ENCODE data around the gene FAM3B. TPM values are rescaled to one million over a fixed set of nuclear protein-coding genes. Genes with fewer than 3 reads are reported as not detected.

FAM3B gene
- total RNA-seq, 4 donors from 2014 or later = 2.4 to 5.7 TPM; not detected in 2

DNA sequence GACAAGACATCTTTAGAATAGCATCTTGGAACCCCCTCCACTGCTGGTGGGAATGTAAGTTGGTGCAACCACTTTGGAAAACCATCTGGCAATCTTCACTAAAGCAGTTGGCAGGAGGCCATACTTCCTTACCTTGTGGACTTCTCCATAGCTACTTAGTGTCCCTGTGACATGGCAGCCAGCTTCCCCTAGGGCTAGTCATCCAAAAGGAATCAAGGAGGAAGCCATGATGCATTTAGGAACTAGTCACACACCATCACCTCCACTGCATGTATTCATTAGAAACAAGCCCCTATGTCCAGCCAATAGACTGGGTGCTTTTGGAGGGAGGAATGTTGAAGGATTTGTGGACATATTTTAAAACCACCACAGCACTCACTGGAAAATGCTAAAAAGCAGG lies 65.1 kb downstream of the FAM3B start:
- TF ChIP-seq POLR2AphosphoS5 (IDR thresholded peaks at IDR 0.05) = no peak
- no peak for TF ChIP-seq POLR2A (IDR thresholded peaks at IDR 0.05)
- TF ChIP-seq, protein P1, sequence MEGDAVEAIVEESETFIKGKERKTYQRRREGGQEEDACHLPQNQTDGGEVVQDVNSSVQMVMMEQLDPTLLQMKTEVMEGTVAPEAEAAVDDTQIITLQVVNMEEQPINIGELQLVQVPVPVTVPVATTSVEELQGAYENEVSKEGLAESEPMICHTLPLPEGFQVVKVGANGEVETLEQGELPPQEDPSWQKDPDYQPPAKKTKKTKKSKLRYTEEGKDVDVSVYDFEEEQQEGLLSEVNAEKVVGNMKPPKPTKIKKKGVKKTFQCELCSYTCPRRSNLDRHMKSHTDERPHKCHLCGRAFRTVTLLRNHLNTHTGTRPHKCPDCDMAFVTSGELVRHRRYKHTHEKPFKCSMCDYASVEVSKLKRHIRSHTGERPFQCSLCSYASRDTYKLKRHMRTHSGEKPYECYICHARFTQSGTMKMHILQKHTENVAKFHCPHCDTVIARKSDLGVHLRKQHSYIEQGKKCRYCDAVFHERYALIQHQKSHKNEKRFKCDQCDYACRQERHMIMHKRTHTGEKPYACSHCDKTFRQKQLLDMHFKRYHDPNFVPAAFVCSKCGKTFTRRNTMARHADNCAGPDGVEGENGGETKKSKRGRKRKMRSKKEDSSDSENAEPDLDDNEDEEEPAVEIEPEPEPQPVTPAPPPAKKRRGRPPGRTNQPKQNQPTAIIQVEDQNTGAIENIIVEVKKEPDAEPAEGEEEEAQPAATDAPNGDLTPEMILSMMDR (IDR thresholded peaks at IDR 0.05) = no peak
- TF ChIP-seq EP300 (IDR thresholded peaks at IDR 0.05; ENCODE audit: low read depth) = no peak
- no peaks in the 10 kb centered on the region for H3K4me1 ChIP-seq
- H3K27me3 ChIP-seq = no peaks in the 10 kb centered on the region
- no peak overlapping the region for H3K4me3 ChIP-seq
- H3K9me3 ChIP-seq = no peaks in the 10 kb centered on the region
- intact Hi-C loops (cut with DNase I; ENCODE audit: low total_unique reads) (no loop called here), in situ Hi-C loops (cut with MboI; ENCODE audit: low pct_ligation_motif_present in 1 of 4, low pct_unique_long_range_greater_than_20kb in 1 of 4, low sequenced_read_pairs in 3 of 4) (no loop called here)
- no peaks in the 10 kb centered on the region for H3K36me3 ChIP-seq
- DNase-seq = no peak
- no peak overlapping the region for H3K27ac ChIP-seq

DNA sequence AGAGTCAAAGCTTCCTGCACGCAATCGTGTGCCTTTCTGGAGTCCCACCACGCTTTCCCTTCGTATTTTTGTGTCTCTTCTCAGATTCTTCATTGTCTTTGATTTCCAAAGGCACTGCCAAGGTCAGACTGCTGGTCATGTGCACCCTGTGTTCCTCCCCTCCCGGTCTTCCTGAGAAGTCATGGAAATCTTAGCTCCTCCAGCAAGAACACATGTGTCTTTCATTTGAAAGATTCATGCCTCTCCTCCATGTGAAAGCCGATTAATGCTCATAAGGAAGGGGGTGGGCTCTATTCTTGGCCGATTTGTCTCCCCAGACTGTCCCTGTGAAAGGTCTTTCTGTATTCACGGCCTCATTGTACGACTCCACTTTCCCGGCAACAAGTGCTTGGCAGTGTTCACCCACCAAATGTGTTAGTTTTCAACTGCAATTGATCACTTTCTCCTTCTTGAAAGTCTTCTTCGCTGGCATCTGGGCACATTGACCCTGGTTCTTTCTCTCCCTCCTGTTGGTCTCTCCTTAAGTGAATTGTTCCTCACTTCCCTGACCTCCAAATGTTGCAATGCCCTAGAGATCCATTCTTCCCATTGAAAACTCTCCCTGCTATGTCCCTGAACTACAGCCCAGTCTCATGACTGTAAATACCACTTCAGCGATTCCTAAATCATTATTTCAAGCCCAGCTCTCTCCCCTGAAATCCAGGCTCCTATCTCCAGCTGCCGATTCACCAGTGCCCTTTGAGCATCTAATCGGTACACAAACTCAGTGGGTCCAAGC lies 70.6 kb downstream of the FAM3B start:
- in situ Hi-C loops (cut with MboI; ENCODE audit: low pct_ligation_motif_present in 1 of 4, low pct_unique_long_range_greater_than_20kb in 1 of 4, low sequenced_read_pairs in 3 of 4) (no loop called here), intact Hi-C loops (cut with DNase I; ENCODE audit: low total_unique reads) (no loop called here)
- no peaks in the 10 kb centered on the region for H3K9me3 ChIP-seq
- H3K4me3 ChIP-seq = no peak overlapping the region
- DNase-seq = no peak
- H3K27ac ChIP-seq = peak overlapping the region in 1 of 4 donors; percentile 5
- TF ChIP-seq POLR2AphosphoS5 (IDR thresholded peaks at IDR 0.05) = no peak
- TF ChIP-seq, protein P1 (IDR thresholded peaks at IDR 0.05) = no peak
- no peak for TF ChIP-seq POLR2A (IDR thresholded peaks at IDR 0.05)
- no peak for TF ChIP-seq EP300 (IDR thresholded peaks at IDR 0.05; ENCODE audit: low read depth)
- WGBS, 2 donors (ENCODE audit: low coverage in 1 of 2) = 93 to 97% methylated on average over 10 to 14 of the region's 14 CpGs
- no peaks in the 10 kb centered on the region for H3K27me3 ChIP-seq
- no peaks in the 10 kb centered on the region for H3K36me3 ChIP-seq
- no peaks in the 10 kb centered on the region for H3K4me1 ChIP-seq

DNA sequence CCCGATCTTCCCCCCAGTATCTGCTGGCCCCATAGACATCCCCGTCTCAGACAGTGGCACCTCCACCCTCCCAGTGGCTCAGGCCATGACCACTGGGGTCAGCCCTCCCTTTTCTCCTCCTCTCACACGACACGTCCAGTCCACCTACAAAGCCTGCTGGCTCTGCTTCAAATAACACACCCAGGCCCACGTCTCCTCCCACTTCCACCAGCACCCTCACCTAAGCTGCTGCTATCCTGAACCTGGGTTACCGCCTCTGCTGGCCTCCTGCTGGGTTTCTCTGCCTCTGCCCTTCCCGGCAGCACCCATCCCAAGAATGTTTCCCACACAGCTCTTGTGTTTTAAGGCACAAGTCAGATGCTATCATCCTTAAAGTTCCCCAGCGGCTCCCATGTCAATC lies 71.2 kb downstream of the FAM3B start:
- Histone ChIP-seq H3K27ac (peak overlapping the region in 1 of 4 donors; percentile 5), H3K4me1 (no peaks in the 10 kb centered on the region), H3K4me3 (no peak overlapping the region), H3K9me3 (no peaks in the 10 kb centered on the region), H3K27me3 (no peaks in the 10 kb centered on the region), H3K36me3 (no peaks in the 10 kb centered on the region)
- TF ChIP-seq POLR2A (IDR thresholded peaks at IDR 0.05) (no peak), POLR2AphosphoS5 (IDR thresholded peaks at IDR 0.05) (no peak), EP300 (IDR thresholded peaks at IDR 0.05; ENCODE audit: low read depth) (no peak)
- TF ChIP-seq, protein P1 (IDR thresholded peaks at IDR 0.05) = no peak
- WGBS, 2 donors (ENCODE audit: low coverage in 1 of 2) = 88 to 91% methylated on average over 2 to 8 of the region's 8 CpGs
- intact Hi-C loops (cut with DNase I; ENCODE audit: low total_unique reads) (no loop called here), in situ Hi-C loops (cut with MboI; ENCODE audit: low pct_ligation_motif_present in 1 of 4, low pct_unique_long_range_greater_than_20kb in 1 of 4, low sequenced_read_pairs in 3 of 4) (no loop called here)
- no peak for DNase-seq

DNA sequence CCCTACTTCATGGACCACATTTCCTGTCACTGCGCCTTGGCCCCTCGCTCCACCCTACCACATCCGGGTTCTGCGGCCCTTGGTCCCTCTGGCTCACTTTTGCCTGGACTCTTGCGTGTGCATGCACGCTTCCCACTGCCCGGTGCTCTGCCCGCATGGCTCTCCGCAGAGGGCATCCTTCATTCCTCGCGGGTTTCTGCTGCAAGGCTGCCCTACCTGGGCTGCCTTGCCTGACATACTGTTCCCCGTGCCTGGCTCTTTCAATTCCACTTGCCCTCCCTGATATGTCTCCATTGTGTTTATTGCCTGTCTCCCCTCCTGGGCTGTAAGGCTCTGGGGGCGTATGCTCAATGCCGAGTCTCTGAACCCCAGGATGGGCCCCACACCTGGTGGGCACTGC lies 71.7 kb downstream of the FAM3B start:
- 97% methylated on average over 14 of the region's 14 CpGs; no CpG with 5 or more reads in 1 of the 2 donors for WGBS, 2 donors (ENCODE audit: low coverage in 1 of 2)
- intact Hi-C loops (cut with DNase I; ENCODE audit: low total_unique reads) = no loop called here

More for the DNA sequence above, 71.7 kb downstream of the FAM3B start:
- TF ChIP-seq POLR2AphosphoS5 (IDR thresholded peaks at IDR 0.05) = no peak
- no peak for TF ChIP-seq POLR2A (IDR thresholded peaks at IDR 0.05)
- TF ChIP-seq, protein P1 (IDR thresholded peaks at IDR 0.05) = no peak
- TF ChIP-seq EP300 (IDR thresholded peaks at IDR 0.05; ENCODE audit: low read depth) = no peak
- Histone ChIP-seq H3K27ac (no peak overlapping the region), H3K36me3 (no peaks in the 10 kb centered on the region), H3K4me1 (no peaks in the 10 kb centered on the region), H3K4me3 (no peak overlapping the region), H3K27me3 (no peaks in the 10 kb centered on the region), H3K9me3 (no peaks in the 10 kb centered on the region)
- DNase-seq = no peak
- in situ Hi-C loops (cut with MboI; ENCODE audit: low pct_ligation_motif_present in 1 of 4, low pct_unique_long_range_greater_than_20kb in 1 of 4, low sequenced_read_pairs in 3 of 4) = no loop called here

Data from transverse colon (tissue), 4 donors.